Loucy (cell line): ENCODE measurements around the gene OGFOD2.

Source experiments
- CTCF ChIP-seq: fragments of 200-600 bp; sonication (generic); conservative IDR thresholded peaks from 2 replicates; pipeline ENCODE4 v1.5.1; 2014; ENCODE audit warnings: mild to moderate bottlenecking, antibody characterized with exemption, low read length
- EZH2phosphoT487 ChIP-seq: fragments of 200-600 bp; IDR thresholded peaks from 2 replicates; pipeline ENCODE4 v1.6.1; 2018; ENCODE audit warnings: antibody characterized with exemption, mild to moderate bottlenecking, moderate library complexity, borderline replicate concordance

DNA sequence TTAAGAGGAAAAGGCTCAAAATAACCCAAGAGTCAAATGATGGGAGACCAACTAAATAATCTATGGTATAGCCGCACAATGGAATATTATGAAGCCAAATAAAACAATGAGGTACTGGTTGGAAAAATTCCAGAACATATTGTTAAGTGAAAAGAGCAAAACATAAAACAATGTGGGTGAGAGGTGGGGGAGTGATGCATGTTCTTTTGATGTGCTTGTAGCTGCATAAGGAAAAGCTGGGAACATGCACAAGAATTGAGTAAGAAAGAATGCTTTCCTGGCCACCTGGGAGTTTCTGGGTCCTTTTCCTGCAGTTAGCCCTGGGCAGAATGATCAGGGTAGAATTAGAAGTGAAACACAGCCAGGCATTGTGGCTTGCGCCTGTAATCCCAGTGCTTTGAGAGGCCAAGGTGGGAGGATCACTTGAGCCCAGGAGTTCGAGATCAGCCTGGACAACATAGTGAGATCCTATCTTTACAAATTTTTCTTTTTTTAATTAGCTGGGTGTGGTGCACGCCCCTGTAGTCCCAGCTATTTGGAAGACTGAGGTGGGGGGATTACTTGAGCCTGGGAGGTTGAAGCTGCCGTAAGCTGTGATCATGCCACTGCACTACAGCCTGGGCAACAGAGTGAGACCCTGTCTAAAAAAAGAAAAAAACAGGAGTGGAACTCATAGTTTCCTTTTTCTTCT is 16.7 kb upstream of the OGFOD2 start:
- TF ChIP-seq CTCF: no peak
- no peak for TF ChIP-seq EZH2phosphoT487
